COLO668 (cell line): ENCODE results near the gene MRGPRF.

Source experiments
- DNase-seq: peaks from one replicate; lab custom pipeline; 2025; ENCODE audit not compliant: unreplicated experiment; lab: John Stamatoyannopoulos, UW

Gene MRGPRF

GRCh38 chr11:68966894-68967780, 45.9 kb downstream of the MRGPRF start:
- no peak for DNase-seq

GRCh38 chr11:68965901-68966853, 46.9 kb downstream of the MRGPRF start:
- DNase-seq: no peak

DNA sequence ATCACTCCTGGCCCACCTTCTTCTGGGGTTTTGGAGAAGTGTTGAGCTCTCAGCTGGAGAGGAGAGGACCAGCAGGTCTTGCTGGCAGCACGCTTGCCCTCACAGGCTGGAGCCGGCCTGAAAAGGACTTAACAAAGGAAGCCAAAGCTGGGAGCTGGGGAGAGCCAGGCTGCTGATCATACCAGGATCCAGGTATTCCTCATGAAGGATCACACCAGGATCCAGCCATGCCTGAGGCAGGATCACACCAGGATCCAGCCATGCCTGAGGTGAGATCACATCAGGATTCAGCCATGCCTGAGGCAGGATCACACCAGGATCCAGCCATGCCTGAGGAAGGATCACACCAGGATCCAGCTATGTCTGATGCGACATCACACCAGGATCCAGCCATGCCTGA, 49.3 kb downstream of the MRGPRF start:
- no peak for DNase-seq

DNA sequence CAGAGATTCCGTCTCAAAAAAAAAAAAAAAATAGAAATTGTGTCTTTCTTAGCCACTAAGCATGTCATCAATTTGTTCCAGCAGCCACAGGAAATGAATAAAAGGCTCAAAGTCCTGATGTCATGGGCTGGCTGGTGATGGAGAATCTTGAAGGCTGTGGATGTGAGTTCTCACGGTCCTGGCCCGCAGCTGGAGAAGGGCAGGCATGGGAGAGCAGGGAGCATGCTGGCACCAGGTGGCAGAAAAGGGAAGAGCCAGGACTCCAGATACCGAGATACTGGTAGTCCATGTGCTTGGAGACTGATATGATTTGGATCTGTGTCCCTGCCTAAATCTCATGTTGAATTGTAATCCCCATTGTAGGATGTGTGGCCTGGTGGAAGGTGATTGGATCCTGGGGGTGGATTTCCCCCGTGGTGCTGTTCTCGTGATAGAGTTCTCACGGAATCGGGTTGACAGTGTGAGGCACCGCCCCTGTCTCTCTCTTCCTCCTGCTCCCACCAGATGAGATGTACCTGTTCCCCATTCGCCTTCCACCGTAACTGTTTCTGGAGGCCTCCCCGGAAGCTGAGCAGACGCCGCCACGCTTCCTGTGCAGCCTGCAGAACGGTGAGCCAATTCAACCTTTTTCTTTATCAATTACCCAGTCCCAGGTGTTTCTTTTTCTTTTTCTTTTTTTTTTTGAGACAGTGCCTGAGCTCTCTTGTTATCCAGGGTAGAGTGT, 50.4 kb downstream of the MRGPRF start:
- no peak for DNase-seq

GRCh38 chr11:68961245-68961644, 51.8 kb downstream of the MRGPRF start:
- no peak for DNase-seq

DNA sequence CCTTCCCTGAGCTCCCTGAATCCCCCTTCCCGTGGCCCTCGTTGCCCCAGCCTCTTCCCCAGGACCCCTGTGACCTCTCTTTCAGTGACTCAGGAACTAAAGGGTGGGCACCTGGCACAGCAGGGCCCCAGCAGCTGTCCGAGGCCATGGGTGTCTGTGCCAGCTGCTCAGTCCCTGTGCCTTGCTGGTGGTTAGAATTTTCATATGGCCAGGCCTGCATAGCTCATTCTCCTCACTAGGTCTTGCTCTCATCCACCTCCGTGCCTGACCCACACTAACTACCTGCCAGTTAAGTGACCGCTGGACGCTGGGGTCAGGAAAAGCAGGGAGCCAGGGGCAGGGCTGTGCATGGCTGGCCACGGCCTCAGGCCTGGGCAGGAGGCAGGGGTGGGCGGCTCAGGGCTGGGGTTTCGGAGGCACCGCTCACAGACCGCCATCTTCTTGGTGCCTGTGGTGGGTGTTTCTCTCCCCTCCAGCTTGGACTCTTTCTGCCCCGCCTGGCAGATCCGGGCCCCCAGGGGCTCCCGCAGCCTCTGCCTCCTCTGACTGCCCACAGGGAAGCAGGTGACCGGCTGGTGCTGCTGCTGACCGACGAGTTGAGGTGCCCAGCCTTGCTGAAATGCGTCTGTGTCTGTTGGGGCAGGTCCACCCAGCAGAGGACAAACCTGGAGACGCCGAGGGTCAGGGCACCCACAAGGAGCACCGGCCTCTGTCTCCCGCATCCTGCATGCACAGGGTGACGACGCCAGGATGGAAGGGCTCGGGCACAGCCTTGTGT, 52.6 kb downstream of the MRGPRF start:
- no peak for DNase-seq

GRCh38 chr11:68959465-68960293, 53.4 kb downstream of the MRGPRF start:
- no peak for DNase-seq

GRCh38 chr11:68958211-68958610, 54.8 kb downstream of the MRGPRF start:
- no peak for DNase-seq

GRCh38 chr11:68956547-68957254, 56.3 kb downstream of the MRGPRF start:
- DNase-seq: no peak

GRCh38 chr11:68956142-68956541, 56.9 kb downstream of the MRGPRF start:
- DNase-seq: no peak

DNA sequence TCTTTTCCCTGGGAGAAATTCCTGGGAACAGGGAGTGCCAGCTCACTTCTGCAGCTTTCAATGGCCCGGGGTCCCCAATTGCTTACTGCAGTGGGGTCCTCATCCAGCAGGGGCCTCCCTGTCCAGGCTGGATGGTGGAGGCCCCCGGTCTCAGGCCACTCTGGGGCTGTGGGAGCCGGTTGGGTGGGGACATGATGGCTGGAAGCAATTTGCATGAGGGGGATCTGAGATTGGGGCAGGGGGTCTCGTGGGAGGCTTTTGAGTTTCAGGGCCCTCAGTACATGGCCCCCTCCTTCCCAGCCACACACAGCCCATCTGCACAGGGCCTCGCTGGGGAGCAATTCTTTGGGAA, 57.5 kb downstream of the MRGPRF start:
- no peak for DNase-seq

- DNase-seq: peak; percentile 12
Measured at GRCh38 chr11:68954836-68955606, 58.0 kb downstream of the MRGPRF start.
